SJCRH30 (cell line): Measurements from ENCODE around the gene TUSC1. TPM values are rescaled to one million over a fixed set of nuclear protein-coding genes. Genes with fewer than 3 reads are reported as not detected.
"Not testable (repeated sequence)": the region's sequence is repeated elsewhere in the genome, so short reads cannot be mapped to it uniquely, and the experiment has no call there.

ENCODE experiments used
- DNase-seq, 2 experiments: peaks; one replicate each; pipeline ENCODE4 v3.0.0-alpha.2; 2015 to 2020
- H3K27ac ChIP-seq: fragments of 250-450 bp; sonication (Bioruptor Pico); 2 replicates; pipeline ENCODE4 v1.5.1; 2020; ENCODE audit warnings: mild to moderate bottlenecking, moderate library complexity
- H3K27me3 ChIP-seq: fragments of 250-450 bp; sonication (Bioruptor Pico); 2 replicates; pipeline ENCODE4 v1.5.1; 2020; ENCODE audit warnings: mild to moderate bottlenecking, moderate library complexity
- H3K36me3 ChIP-seq: fragments of 250-450 bp; sonication (Bioruptor Pico); 2 replicates; pipeline ENCODE4 v1.5.1; 2020; ENCODE audit warnings: mild to moderate bottlenecking, moderate library complexity
- H3K4me1 ChIP-seq: fragments of 250-450 bp; sonication (Bioruptor Pico); 2 replicates; pipeline ENCODE4 v1.5.1; 2020; ENCODE audit warnings: mild to moderate bottlenecking, moderate library complexity
- H3K4me3 ChIP-seq: fragments of 250-450 bp; sonication (Bioruptor Pico); 2 replicates; pipeline ENCODE4 v1.5.1; 2020; ENCODE audit warnings: mild to moderate bottlenecking, moderate library complexity
- H3K9me3 ChIP-seq: fragments of 250-450 bp; sonication (Bioruptor Pico); replicated peaks from 2 replicates; pipeline ENCODE4 v1.5.1; 2020; ENCODE audit warnings: mild to moderate bottlenecking, moderate library complexity
- total RNA-seq: library from RNA; depleted of rRNA; stranded (reverse); fragments of >200 nt; shearing (Covaris generic); gene quantifications from 2 replicates; pipeline ENCODE4 v1.2.3, GENCODE V29; 2014; rRNA removed

TUSC1 gene
- total RNA-seq, result 14.3 and 16.4 TPM in 2 replicates

GRCh38 chr9:25678147-25678666 is at the start of gene TUSC1:
Gene TUSC1 (minus strand): TSS chr9:25678444. CDS start chr9:25678312, 132 bp downstream.
- H3K27ac ChIP-seq, result peak within 1 kb of the TSS; percentile 98
- peak within 1 kb of the TSS; percentile 94 for H3K4me3 ChIP-seq
- no peaks in the 10 kb centered on the region for H3K36me3 ChIP-seq
- no peaks in the 10 kb centered on the region for H3K9me3 ChIP-seq
- H3K4me1 ChIP-seq, result peaks cover 8% of the 10 kb centered on the region; the same call in 1 of the 2 replicates
- peak; percentile 90 to 91 for DNase-seq
- H3K27me3 ChIP-seq, result no peaks in the 10 kb centered on the region

DNA sequence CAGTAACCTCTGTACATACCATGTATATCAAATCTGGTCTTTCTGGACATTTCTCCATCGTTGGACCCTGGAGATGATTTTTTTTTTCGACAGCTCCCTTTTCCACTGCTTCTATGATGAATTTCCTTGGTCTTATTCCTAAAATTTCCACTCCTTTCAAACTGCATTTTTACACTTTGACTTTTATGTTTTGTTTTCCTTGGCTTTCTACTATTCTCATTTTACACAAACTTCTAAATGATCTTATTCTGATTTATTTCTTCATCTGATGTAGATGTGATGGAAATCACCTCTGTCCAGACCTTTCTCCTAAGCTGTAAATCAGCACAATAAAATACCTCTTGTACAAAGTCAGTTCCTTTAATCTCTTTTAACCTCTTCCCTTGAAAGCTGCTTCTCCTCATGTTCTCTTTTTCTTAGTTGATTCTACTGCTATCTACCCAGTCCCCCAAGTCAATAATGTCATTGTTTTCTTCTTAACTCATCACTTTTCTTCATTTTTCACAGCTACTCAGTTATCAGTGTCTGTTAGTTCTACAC is 48.7 kb upstream of the TUSC1 start:
- Histone ChIP-seq H3K36me3 (no peaks in the 10 kb centered on the region), H3K4me3 (no peak overlapping the region), H3K27me3 (no peaks in the 10 kb centered on the region), H3K27ac (no peak overlapping the region), H3K4me1 (peaks cover 9% of the 10 kb centered on the region; the same call in 1 of the 2 replicates), H3K9me3 (no peaks in the 10 kb centered on the region)
- DNase-seq, result no peak

DNA sequence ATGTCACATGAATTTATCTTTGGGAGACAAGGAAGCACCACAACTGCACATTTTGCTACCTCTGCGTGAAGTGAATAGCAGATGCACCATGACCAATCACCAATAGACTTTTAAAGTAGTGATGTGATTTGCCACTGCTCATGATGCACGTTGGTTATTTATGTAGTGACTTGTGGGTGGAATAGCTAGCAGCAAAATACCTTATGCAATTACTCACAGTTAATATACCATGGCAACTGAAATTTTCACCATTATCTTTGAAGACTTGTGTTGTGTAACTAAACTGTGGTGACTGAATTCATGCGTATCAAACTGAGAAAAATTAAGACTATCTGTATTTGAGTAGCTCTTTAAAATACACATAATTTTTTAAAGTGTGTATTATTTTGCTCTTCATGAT is 46.2 kb upstream of the TUSC1 start:
- H3K9me3 ChIP-seq, result no peaks in the 10 kb centered on the region
- peaks cover 9% of the 10 kb centered on the region; the same call in 1 of the 2 replicates for H3K4me1 ChIP-seq
- DNase-seq, result peak; percentile 20 to 53
- H3K27me3 ChIP-seq, result no peaks in the 10 kb centered on the region
- H3K4me3 ChIP-seq, result no peak overlapping the region
- H3K36me3 ChIP-seq, result no peaks in the 10 kb centered on the region
- H3K27ac ChIP-seq, result peak overlapping the region; percentile 63

DNA sequence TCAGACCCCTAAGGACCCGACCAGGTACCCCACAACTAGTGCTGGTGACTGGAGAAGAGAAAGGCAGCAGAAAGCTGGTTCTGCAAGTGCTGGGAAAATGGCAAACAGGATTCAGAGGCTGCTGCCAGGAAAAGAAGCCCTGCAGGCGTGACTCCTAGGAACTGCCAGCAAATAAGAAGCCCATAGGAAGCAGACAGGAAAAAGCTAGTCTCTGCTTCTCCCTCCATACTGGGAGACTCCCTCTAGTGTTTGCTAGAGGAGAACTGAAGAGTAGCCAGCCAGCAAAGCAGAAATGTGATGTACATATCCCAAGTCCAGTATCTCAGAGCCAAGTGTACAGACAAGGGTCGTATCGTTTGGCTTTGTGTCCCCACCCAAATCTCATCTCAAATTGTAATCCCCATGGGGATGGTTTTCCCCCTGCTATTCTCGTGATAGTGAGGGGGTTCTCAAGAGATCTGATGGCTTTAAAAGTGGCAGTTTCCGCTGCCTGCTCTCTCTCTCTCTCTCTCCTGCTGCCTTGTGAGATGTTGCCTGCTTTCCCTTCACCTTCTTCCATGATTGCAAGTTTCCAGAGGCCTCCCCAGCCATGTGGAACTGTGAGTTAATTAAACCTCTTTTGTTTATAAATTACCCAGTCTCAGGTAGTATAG is 38.1 kb upstream of the TUSC1 start:
- no peaks in the 10 kb centered on the region for H3K4me1 ChIP-seq
- H3K27me3 ChIP-seq, result no peaks in the 10 kb centered on the region
- no peak overlapping the region for H3K27ac ChIP-seq
- H3K4me3 ChIP-seq, result no peak overlapping the region
- no peaks in the 10 kb centered on the region for H3K9me3 ChIP-seq
- no peaks in the 10 kb centered on the region for H3K36me3 ChIP-seq
- peak; percentile 14 to 60 for DNase-seq

DNA sequence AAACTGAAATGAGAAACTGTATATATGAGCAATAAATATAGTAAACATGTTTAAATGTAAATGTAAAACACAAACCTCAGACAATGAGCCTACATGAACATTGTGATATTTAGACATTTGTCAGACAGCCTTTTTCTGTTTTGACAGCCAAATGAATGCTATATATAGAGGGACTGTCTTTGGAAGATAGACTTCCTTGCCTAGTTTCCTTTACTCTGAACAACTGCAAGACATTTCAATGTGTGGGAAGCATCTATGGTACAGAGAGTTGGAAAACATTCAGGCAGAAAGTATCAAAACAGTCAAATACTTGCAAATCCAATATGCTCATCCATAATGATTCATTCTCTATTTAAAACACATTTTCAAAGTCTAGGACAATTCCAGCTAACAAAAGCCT is 31.7 kb upstream of the TUSC1 start:
- Histone ChIP-seq H3K4me1 (no peaks in the 10 kb centered on the region), H3K4me3 (no peak overlapping the region), H3K36me3 (no peaks in the 10 kb centered on the region), H3K27me3 (no peaks in the 10 kb centered on the region), H3K9me3 (no peaks in the 10 kb centered on the region), H3K27ac (no peak overlapping the region)
- DNase-seq, result no peak

GRCh38 chr9:25704800-25705199 is 26.6 kb upstream of the TUSC1 start:
- H3K36me3 ChIP-seq, result no peaks in the 10 kb centered on the region
- no peaks in the 10 kb centered on the region for H3K27me3 ChIP-seq
- no peaks in the 10 kb centered on the region for H3K9me3 ChIP-seq
- no peak for DNase-seq
- no peak overlapping the region for H3K4me3 ChIP-seq
- H3K27ac ChIP-seq, result no peak overlapping the region
- no peaks in the 10 kb centered on the region for H3K4me1 ChIP-seq

- DNase-seq, result no peak
- H3K27ac ChIP-seq, result no peak overlapping the region
- no peaks in the 10 kb centered on the region for H3K4me1 ChIP-seq
- H3K36me3 ChIP-seq, result no peaks in the 10 kb centered on the region
- H3K9me3 ChIP-seq, result no peaks in the 10 kb centered on the region
- H3K27me3 ChIP-seq, result no peaks in the 10 kb centered on the region
- no peak overlapping the region for H3K4me3 ChIP-seq
Observed at GRCh38 chr9:25703701-25704357, 25.6 kb upstream of the TUSC1 start.

GRCh38 chr9:25702536-25702935 is 24.3 kb upstream of the TUSC1 start:
- H3K27me3 ChIP-seq, result no peaks in the 10 kb centered on the region
- no peaks in the 10 kb centered on the region for H3K9me3 ChIP-seq

GRCh38 chr9:25700899-25701298 is 22.7 kb upstream of the TUSC1 start:
- not testable (repeated sequence) for H3K4me1 ChIP-seq, H3K36me3 ChIP-seq, H3K27ac ChIP-seq, H3K4me3 ChIP-seq, DNase-seq, H3K9me3 ChIP-seq, H3K27me3 ChIP-seq

More at GRCh38 chr9:25702536-25702935, 24.3 kb upstream of the TUSC1 start:
- Histone ChIP-seq H3K27ac (no peak overlapping the region), H3K4me1 (no peaks in the 10 kb centered on the region), H3K4me3 (no peak overlapping the region), H3K36me3 (no peaks in the 10 kb centered on the region)
- DNase-seq, result no peak

- Histone ChIP-seq H3K9me3 (no peaks in the 10 kb centered on the region), H3K4me3 (no peak overlapping the region), H3K27me3 (no peaks in the 10 kb centered on the region), H3K36me3 (no peaks in the 10 kb centered on the region), H3K4me1 (no peaks in the 10 kb centered on the region), H3K27ac (no peak overlapping the region)
- no peak for DNase-seq
Observed at GRCh38 chr9:25700430-25700829, 22.2 kb upstream of the TUSC1 start.

- no peak for DNase-seq
- no peaks in the 10 kb centered on the region for H3K9me3 ChIP-seq
- H3K27ac ChIP-seq, result no peak overlapping the region
Observed at GRCh38 chr9:25691786-25692185, 13.5 kb upstream of the TUSC1 start.

GRCh38 chr9:25684321-25684720 is 6.1 kb upstream of the TUSC1 start:
- no peak overlapping the region for H3K4me3 ChIP-seq
- no peaks in the 10 kb centered on the region for H3K27me3 ChIP-seq
- no peak overlapping the region for H3K27ac ChIP-seq
- H3K9me3 ChIP-seq, result no peaks in the 10 kb centered on the region
- no peak for DNase-seq
- H3K4me1 ChIP-seq, result 0 out of 2 replicates have a peak, but pooled peaks cover under 1% of the 10 kb centered on the region
- no peaks in the 10 kb centered on the region for H3K36me3 ChIP-seq

More at GRCh38 chr9:25691786-25692185, 13.5 kb upstream of the TUSC1 start:
- Histone ChIP-seq H3K27me3 (no peaks in the 10 kb centered on the region), H3K4me3 (no peak overlapping the region), H3K4me1 (no peaks in the 10 kb centered on the region), H3K36me3 (no peaks in the 10 kb centered on the region)

- H3K4me3 ChIP-seq, result no peak overlapping the region
- H3K27me3 ChIP-seq, result no peaks in the 10 kb centered on the region
- DNase-seq, result no peak
- peaks cover 8% of the 10 kb centered on the region; the same call in 1 of the 2 replicates for H3K4me1 ChIP-seq
- H3K27ac ChIP-seq, result no peak overlapping the region
- H3K36me3 ChIP-seq, result no peaks in the 10 kb centered on the region
- no peaks in the 10 kb centered on the region for H3K9me3 ChIP-seq
Observed at GRCh38 chr9:25681266-25681665, 3.0 kb upstream of the TUSC1 start.

DNA sequence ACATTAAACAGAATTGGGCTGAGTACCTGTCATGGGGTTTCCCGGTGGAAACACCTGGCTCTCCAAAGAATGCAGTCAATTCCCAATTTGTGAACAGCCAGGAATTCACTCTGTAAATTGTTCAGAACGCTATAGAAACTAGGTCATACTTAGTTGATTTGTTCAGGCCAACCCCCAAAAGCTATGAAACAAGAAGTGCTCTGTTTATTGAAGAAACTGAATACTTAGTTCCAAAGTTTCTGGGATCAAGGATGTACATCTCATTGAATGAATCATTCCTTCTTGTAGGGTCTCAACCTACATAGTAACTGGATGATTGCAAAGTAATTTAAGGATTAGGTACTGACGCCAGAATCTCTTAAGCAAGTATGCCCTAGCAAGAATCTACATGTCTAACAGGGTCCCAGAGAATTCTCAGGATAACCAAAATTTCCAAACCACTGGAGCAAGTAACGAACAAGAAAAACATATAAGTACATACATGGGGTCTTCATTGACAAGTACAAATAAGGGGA is 659 bp upstream of the TUSC1 start:
- H3K4me1 ChIP-seq, result peaks cover 8% of the 10 kb centered on the region; the same call in 1 of the 2 replicates
- H3K27me3 ChIP-seq, result no peaks in the 10 kb centered on the region
- peak overlapping the region; percentile 98 for H3K27ac ChIP-seq
- DNase-seq, result peak in 1 of 2 experiments; percentile 28
- peak overlapping the region; percentile 94 for H3K4me3 ChIP-seq
- no peaks in the 10 kb centered on the region for H3K9me3 ChIP-seq
- no peaks in the 10 kb centered on the region for H3K36me3 ChIP-seq
